Peyer's patch (tissue), 4 donors: ENCODE results near the gene KCNIP4. TPM values are rescaled to one million over a fixed set of nuclear protein-coding genes. Genes with fewer than 3 reads are reported as not detected.

Source experiments
- DNase-seq, 3 donors: peaks; one replicate each; pipeline ENCODE4 v3.0.0-alpha.2; 2017 to 2019
- H3K27ac ChIP-seq, 4 donors: fragments of 200-600 bp; sonication (generic); one replicate each; pipeline ENCODE4 v1.5.1; 2016 to 2019
- H3K27me3 ChIP-seq, 2 donors: fragments of 200-600 bp; sonication (generic); one replicate each; pipeline ENCODE4 v1.5.1; 2019
- H3K36me3 ChIP-seq, 3 donors: fragments of 200-600 bp; sonication (generic); one replicate each; pipeline ENCODE4 v1.5.1; 2016 to 2019
- H3K4me1 ChIP-seq, 4 donors: fragments of 200-600 bp; sonication (generic); one replicate each; pipeline ENCODE4 v1.5.1; 2016 to 2019
- H3K4me3 ChIP-seq, 4 donors: fragments of 200-600 bp; sonication (generic); 1 replicate in 3 of 4; 2 replicates in 1 of 4; pipeline ENCODE4 v1.5.1; 2016 to 2019; ENCODE audit warnings: mild to moderate bottlenecking in 1 of 4
- H3K9me3 ChIP-seq, 4 donors: fragments of 200-600 bp; sonication (generic); one replicate each; pipeline ENCODE4 v1.5.1; 2016 to 2019; ENCODE audit warnings: mild to moderate bottlenecking in 1 of 4
- CTCF ChIP-seq, 6 experiments: fragments of 450-650 bp in 4 of 6; fragments of 200-600 bp in 2 of 6; sonication (generic) in 1 of 6; IDR thresholded peaks; one replicate each; pipeline ENCODE4 v1.5.1; 2017 to 2019; ENCODE audit warnings: antibody characterized with exemption in 6 of 6, mild to moderate bottlenecking in 3 of 6, moderate library complexity in 1 of 6
- POLR2A ChIP-seq, 2 donors: fragments of 450-650 bp; IDR thresholded peaks; one replicate each; pipeline ENCODE4 v1.5.1; 2017; ENCODE audit warnings: antibody characterized with exemption in 2 of 2, mild to moderate bottlenecking in 2 of 2, moderate library complexity in 2 of 2
- total RNA-seq, 4 donors: library from RNA; depleted of rRNA; stranded (reverse); fragments of >200 nt; gene quantifications; one replicate each; pipeline ENCODE4 v1.1.0, GENCODE V29; 2016

Gene KCNIP4
- total RNA-seq, 4 donors from 2014 or later = 2.8 TPM; not detected in 3

GRCh38 chr4:21827575-21827974 lies 121.0 kb downstream of the KCNIP4 start:
- Histone ChIP-seq H3K4me1 (no peaks in the 10 kb centered on the region), H3K27ac (no peak overlapping the region), H3K36me3 (no peaks in the 10 kb centered on the region), H3K27me3 (no peaks in the 10 kb centered on the region), H3K9me3 (no peaks in the 10 kb centered on the region), H3K4me3 (no peak overlapping the region)
- no peak for TF ChIP-seq POLR2A (IDR thresholded peaks at IDR 0.05)
- TF ChIP-seq CTCF (IDR thresholded peaks at IDR 0.05) = no peak
- no peak for DNase-seq

GRCh38 chr4:21826071-21826470 lies 122.5 kb downstream of the KCNIP4 start:
- H3K4me1 ChIP-seq = no peaks in the 10 kb centered on the region
- no peak for DNase-seq
- TF ChIP-seq CTCF (IDR thresholded peaks at IDR 0.05) (no peak), POLR2A (IDR thresholded peaks at IDR 0.05) (no peak)
- no peak overlapping the region for H3K27ac ChIP-seq
- H3K27me3 ChIP-seq = no peaks in the 10 kb centered on the region
- H3K4me3 ChIP-seq = no peak overlapping the region
- no peaks in the 10 kb centered on the region for H3K9me3 ChIP-seq
- no peaks in the 10 kb centered on the region for H3K36me3 ChIP-seq

GRCh38 chr4:21819086-21819485 lies 129.5 kb downstream of the KCNIP4 start:
- TF ChIP-seq POLR2A (IDR thresholded peaks at IDR 0.05) (no peak), CTCF (IDR thresholded peaks at IDR 0.05) (no peak)
- DNase-seq = no peak
- H3K4me3 ChIP-seq = no peak overlapping the region

GRCh38 chr4:21815651-21816377 lies 132.8 kb downstream of the KCNIP4 start:
- Histone ChIP-seq H3K36me3 (no peaks in the 10 kb centered on the region), H3K4me1 (no peaks in the 10 kb centered on the region), H3K9me3 (peaks cover 0 to 9% (median 0%) of the 10 kb centered on the region in 4 donors), H3K4me3 (no peak overlapping the region), H3K27ac (no peak overlapping the region), H3K27me3 (no peaks in the 10 kb centered on the region)
- DNase-seq = no peak
- TF ChIP-seq CTCF (IDR thresholded peaks at IDR 0.05) (no peak), POLR2A (IDR thresholded peaks at IDR 0.05) (no peak)

More at GRCh38 chr4:21819086-21819485, 129.5 kb downstream of the KCNIP4 start:
- no peaks in the 10 kb centered on the region for H3K36me3 ChIP-seq
- H3K27me3 ChIP-seq = no peaks in the 10 kb centered on the region
- no peaks in the 10 kb centered on the region for H3K4me1 ChIP-seq
- peaks cover 0 to 9% (median 0%) of the 10 kb centered on the region in 4 donors for H3K9me3 ChIP-seq
- H3K27ac ChIP-seq = no peak overlapping the region

GRCh38 chr4:21811565-21811964 lies 137.0 kb downstream of the KCNIP4 start:
- no peak for DNase-seq
- H3K36me3 ChIP-seq = no peaks in the 10 kb centered on the region
- no peak overlapping the region for H3K4me3 ChIP-seq
- no peaks in the 10 kb centered on the region for H3K4me1 ChIP-seq
- TF ChIP-seq POLR2A (IDR thresholded peaks at IDR 0.05) (no peak), CTCF (IDR thresholded peaks at IDR 0.05) (no peak)
- peaks cover 0 to 2% (median 0%) of the 10 kb centered on the region in 4 donors for H3K9me3 ChIP-seq
- H3K27me3 ChIP-seq = no peaks in the 10 kb centered on the region
- no peak overlapping the region for H3K27ac ChIP-seq
